Measurements from ENCODE around the gene RGS7. TPM values are rescaled to one million over a fixed set of nuclear protein-coding genes. Genes with fewer than 3 reads are reported as not detected.

Gene RGS7
- total RNA-seq, 1 donor from 2014 or later: 0.18 TPM

DNA sequence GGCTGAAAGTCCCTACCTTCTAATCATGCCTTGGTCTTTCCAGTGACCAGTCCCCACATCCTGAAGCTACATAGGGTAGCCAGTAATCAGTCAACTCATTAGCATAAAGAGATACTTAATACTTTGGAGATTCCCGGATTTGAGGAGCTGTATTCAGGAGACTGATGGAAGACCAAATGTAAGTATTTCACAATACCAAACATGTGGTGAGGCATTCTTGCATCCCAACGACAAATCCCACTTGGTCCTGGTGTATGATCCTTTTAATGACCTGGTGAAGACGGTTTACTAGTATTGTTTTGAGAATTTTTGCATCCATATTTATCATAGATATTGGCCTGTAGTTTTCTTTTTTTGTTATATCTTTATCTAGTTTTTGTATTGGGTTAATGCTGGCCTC, 40.6 kb downstream of the RGS7 start:
- H3K27me3 ChIP-seq (ENCODE audit: insufficient read depth, low read length): no peaks in the 10 kb centered on the region
- TF ChIP-seq, protein P1, sequence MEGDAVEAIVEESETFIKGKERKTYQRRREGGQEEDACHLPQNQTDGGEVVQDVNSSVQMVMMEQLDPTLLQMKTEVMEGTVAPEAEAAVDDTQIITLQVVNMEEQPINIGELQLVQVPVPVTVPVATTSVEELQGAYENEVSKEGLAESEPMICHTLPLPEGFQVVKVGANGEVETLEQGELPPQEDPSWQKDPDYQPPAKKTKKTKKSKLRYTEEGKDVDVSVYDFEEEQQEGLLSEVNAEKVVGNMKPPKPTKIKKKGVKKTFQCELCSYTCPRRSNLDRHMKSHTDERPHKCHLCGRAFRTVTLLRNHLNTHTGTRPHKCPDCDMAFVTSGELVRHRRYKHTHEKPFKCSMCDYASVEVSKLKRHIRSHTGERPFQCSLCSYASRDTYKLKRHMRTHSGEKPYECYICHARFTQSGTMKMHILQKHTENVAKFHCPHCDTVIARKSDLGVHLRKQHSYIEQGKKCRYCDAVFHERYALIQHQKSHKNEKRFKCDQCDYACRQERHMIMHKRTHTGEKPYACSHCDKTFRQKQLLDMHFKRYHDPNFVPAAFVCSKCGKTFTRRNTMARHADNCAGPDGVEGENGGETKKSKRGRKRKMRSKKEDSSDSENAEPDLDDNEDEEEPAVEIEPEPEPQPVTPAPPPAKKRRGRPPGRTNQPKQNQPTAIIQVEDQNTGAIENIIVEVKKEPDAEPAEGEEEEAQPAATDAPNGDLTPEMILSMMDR (IDR thresholded peaks at IDR 0.05; ENCODE audit: insufficient read depth, low read depth, low read length): no peak
- TF ChIP-seq EZH2 (IDR thresholded peaks at IDR 0.05; ENCODE audit: insufficient read depth, low read length): no peak
- no peaks in the 10 kb centered on the region for H4K20me1 ChIP-seq (ENCODE audit: insufficient read depth, low read length)
- no peak overlapping the region for H3K4me2 ChIP-seq (ENCODE audit: low read length)
- no peaks in the 10 kb centered on the region for H3K9me3 Mint-ChIP-seq (ENCODE audit: unreplicated experiment)
- H2AFZ ChIP-seq (ENCODE audit: low read depth, low read length): no peak overlapping the region
- no peak for FAIRE-seq
- no peak overlapping the region for H3K27ac Mint-ChIP-seq (ENCODE audit: unreplicated experiment)
- H3K4me3 ChIP-seq (ENCODE audit: insufficient read depth, low read depth, low read length): no peak overlapping the region
- H3K79me2 ChIP-seq (ENCODE audit: insufficient read depth, low read length): no peaks in the 10 kb centered on the region
- H3K9ac ChIP-seq (ENCODE audit: low read length): no peak overlapping the region
- peaks cover 3% of the 10 kb centered on the region for H3K27me3 Mint-ChIP-seq (ENCODE audit: low read depth, unreplicated experiment)
- DNase-seq (ENCODE audit: low read depth): no peak
- H3K4me1 ChIP-seq (ENCODE audit: insufficient read depth, low read length): no peaks in the 10 kb centered on the region
- H3K36me3 ChIP-seq (ENCODE audit: insufficient read depth, low read length): no peaks in the 10 kb centered on the region
- no peaks in the 10 kb centered on the region for H3K4me1 Mint-ChIP-seq (ENCODE audit: low read depth, unreplicated experiment)
- no peaks in the 10 kb centered on the region for H3K36me3 Mint-ChIP-seq (ENCODE audit: low read depth, unreplicated experiment)
- no peak overlapping the region for H3K4me3 Mint-ChIP-seq (ENCODE audit: unreplicated experiment)
- H3K9me3 ChIP-seq (ENCODE audit: insufficient read depth, low read depth, low read length): no peaks in the 10 kb centered on the region
- H3K27ac ChIP-seq (ENCODE audit: low read depth, low read length): no peak overlapping the region

DNA sequence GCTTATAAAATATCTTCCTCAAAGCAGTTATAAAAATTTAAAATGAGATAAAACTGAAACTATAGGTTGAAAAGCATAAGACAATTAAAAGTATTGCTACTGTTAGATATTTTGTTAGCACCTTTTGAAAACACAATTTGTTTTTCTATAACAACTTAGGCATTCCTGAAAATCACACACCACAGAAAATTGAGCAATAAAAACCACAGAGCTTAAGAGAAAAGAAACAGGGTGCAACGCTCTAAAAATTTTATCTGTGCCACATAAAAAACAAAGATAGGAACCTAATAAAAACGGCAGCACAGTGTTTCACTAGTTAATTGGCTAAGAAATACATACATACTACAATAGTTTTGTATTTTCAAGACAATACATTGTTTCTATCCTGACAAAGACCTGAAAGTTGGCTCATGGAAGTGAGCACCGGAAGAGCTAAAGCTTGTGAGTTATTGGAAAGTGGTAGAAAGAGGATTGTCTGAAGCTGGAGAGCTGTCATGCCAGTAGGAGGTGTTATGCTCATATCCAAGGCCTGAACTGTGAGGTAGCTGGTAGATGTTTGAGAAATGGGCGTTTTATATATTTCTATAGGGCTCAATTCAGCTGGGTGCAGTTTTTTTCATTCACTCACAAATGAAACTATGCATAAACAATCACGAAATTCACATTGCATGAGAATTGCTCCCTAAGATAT, 45.8 kb downstream of the RGS7 start:
- Histone ChIP-seq H3K9me3 (ENCODE audit: insufficient read depth, low read depth, low read length) (peaks cover 1% of the 10 kb centered on the region), H4K20me1 (ENCODE audit: insufficient read depth, low read length) (no peaks in the 10 kb centered on the region), H3K9ac (ENCODE audit: low read length) (no peak overlapping the region), H3K4me3 (ENCODE audit: insufficient read depth, low read depth, low read length) (no peak overlapping the region), H3K4me1 (ENCODE audit: insufficient read depth, low read length) (no peaks in the 10 kb centered on the region), H3K27ac (ENCODE audit: low read depth, low read length) (no peak overlapping the region), H2AFZ (ENCODE audit: low read depth, low read length) (no peak overlapping the region), H3K36me3 (ENCODE audit: insufficient read depth, low read length) (no peaks in the 10 kb centered on the region), H3K27me3 (ENCODE audit: insufficient read depth, low read length) (no peaks in the 10 kb centered on the region), H3K4me2 (ENCODE audit: low read length) (no peak overlapping the region), H3K79me2 (ENCODE audit: insufficient read depth, low read length) (no peaks in the 10 kb centered on the region)
- FAIRE-seq (no peak), DNase-seq (ENCODE audit: low read depth) (no peak)
- Mint-ChIP-seq H3K4me3 (ENCODE audit: unreplicated experiment) (no peak overlapping the region), H3K4me1 (ENCODE audit: low read depth, unreplicated experiment) (no peaks in the 10 kb centered on the region), H3K27me3 (ENCODE audit: low read depth, unreplicated experiment) (no peaks in the 10 kb centered on the region), H3K36me3 (ENCODE audit: low read depth, unreplicated experiment) (no peaks in the 10 kb centered on the region), H3K27ac (ENCODE audit: unreplicated experiment) (no peak overlapping the region), H3K9me3 (ENCODE audit: unreplicated experiment) (no peaks in the 10 kb centered on the region)
- TF ChIP-seq, protein P1 (IDR thresholded peaks at IDR 0.05; ENCODE audit: insufficient read depth, low read depth, low read length): no peak
- no peak for TF ChIP-seq EZH2 (IDR thresholded peaks at IDR 0.05; ENCODE audit: insufficient read depth, low read length)

DNA sequence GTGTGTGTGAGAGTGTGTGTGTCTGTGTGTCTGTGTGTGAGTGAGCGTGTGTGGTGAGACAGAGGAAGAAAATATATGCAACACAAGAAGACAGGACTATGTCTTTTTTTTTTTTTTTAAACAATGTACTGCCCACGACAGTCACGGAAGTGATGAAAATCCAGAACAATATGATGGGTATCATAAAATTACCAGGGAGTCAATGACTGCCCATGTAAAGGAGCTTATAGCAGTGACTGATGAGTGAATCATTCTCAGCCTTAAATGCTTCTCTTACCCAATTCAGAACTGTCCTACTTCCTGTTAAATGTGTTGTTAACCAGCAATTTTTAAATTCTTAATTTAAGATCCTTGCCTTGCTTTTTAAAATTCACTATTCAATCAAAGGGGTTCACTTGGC, 46.6 kb downstream of the RGS7 start:
- no peak overlapping the region for H3K4me3 Mint-ChIP-seq (ENCODE audit: unreplicated experiment)
- no peak overlapping the region for H3K4me3 ChIP-seq (ENCODE audit: insufficient read depth, low read depth, low read length)
- peaks cover 4% of the 10 kb centered on the region for H3K9me3 ChIP-seq (ENCODE audit: insufficient read depth, low read depth, low read length)
- no peaks in the 10 kb centered on the region for H3K9me3 Mint-ChIP-seq (ENCODE audit: unreplicated experiment)
- H3K4me1 Mint-ChIP-seq (ENCODE audit: low read depth, unreplicated experiment): no peaks in the 10 kb centered on the region
- H3K79me2 ChIP-seq (ENCODE audit: insufficient read depth, low read length): no peaks in the 10 kb centered on the region
- H3K27ac ChIP-seq (ENCODE audit: low read depth, low read length): no peak overlapping the region
- H3K27me3 ChIP-seq (ENCODE audit: insufficient read depth, low read length): no peaks in the 10 kb centered on the region
- no peak overlapping the region for H2AFZ ChIP-seq (ENCODE audit: low read depth, low read length)
- H4K20me1 ChIP-seq (ENCODE audit: insufficient read depth, low read length): no peaks in the 10 kb centered on the region
- no peaks in the 10 kb centered on the region for H3K4me1 ChIP-seq (ENCODE audit: insufficient read depth, low read length)
- no peak overlapping the region for H3K4me2 ChIP-seq (ENCODE audit: low read length)
- no peak for DNase-seq (ENCODE audit: low read depth)
- H3K36me3 ChIP-seq (ENCODE audit: insufficient read depth, low read length): no peaks in the 10 kb centered on the region
- no peaks in the 10 kb centered on the region for H3K27me3 Mint-ChIP-seq (ENCODE audit: low read depth, unreplicated experiment)
- H3K9ac ChIP-seq (ENCODE audit: low read length): no peak overlapping the region
- no peaks in the 10 kb centered on the region for H3K36me3 Mint-ChIP-seq (ENCODE audit: low read depth, unreplicated experiment)
- no peak for FAIRE-seq
- H3K27ac Mint-ChIP-seq (ENCODE audit: unreplicated experiment): no peak overlapping the region
- TF ChIP-seq, protein P1 (IDR thresholded peaks at IDR 0.05; ENCODE audit: insufficient read depth, low read depth, low read length): no peak
- no peak for TF ChIP-seq EZH2 (IDR thresholded peaks at IDR 0.05; ENCODE audit: insufficient read depth, low read length)

Measured in astrocyte (in vitro differentiated cells and primary cell).